Left renal cortex interstitium (tissue), 4 donors: ENCODE measurements around the gene C17orf107. TPM values are rescaled to one million over a fixed set of nuclear protein-coding genes. Genes with fewer than 3 reads are reported as not detected.
A peak's percentile ranks its signal among the peaks of the same experiment; 100 is the strongest.
"Not testable (repeated sequence)": the region's sequence is repeated elsewhere in the genome, so short reads cannot be mapped to it uniquely, and the experiment has no call there.

Experiments
- DNase-seq, 4 donors: peaks; one replicate each; pipeline ENCODE4 v3.0.0-alpha.2; 2013; ENCODE audit warnings: low read depth in 4 of 4, low spot score in 2 of 4, missing footprints in 1 of 4
- polyA plus RNA-seq, 4 donors: library from polyadenylated mRNA; unstranded; fragments of 120-200 nt; gene quantifications; one replicate each; pipeline ENCODE4 v1.2.1, GENCODE V29; 2013; ENCODE audit not compliant: insufficient read length in 4 of 4

Gene C17orf107
- polyA plus RNA-seq, 4 donors, result 1.2 to 2.4 (median 1.7) TPM

DNA sequence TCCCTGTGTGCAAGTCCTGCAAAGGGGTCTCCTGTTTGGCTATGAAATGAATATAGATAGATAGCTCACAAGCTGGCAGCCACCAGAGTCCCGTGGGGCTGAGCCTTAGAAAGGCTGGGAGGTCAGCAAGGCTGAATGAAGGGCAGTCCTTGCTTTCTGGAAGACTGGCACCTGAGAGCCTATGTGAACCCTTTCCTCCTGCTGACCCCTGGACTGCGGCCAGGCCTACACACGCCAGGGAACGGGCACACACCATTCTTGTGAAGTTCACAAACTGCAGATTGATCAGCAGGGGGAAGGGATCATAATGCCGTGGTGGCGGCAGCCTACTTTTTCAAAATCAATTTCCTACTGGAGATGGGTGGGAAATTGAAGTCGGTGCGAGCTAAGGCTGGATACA lies 985 bp upstream of the C17orf107 start:
- DNase-seq, result no peak

DNA sequence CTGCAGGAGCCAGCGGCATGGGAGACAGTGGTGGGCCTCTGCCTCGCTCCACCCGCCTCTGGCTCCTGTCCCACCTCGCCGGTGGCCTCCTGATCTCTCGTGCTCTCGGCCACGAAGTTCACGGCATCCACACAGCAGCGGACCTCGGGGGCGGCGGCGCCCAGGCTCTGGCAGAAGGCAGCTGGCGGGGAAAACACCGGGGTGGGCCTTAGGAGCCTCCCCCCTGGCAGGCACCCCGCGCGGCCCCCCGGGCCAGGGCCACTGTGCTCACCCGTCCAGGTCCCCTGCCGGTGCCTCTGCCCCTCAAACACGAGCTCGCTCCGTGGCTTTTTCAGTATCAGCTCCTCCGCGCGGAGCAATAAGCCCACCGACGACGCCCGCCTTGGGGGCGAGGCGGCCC lies 409 bp upstream of the C17orf107 start:
- no peak for DNase-seq

DNA sequence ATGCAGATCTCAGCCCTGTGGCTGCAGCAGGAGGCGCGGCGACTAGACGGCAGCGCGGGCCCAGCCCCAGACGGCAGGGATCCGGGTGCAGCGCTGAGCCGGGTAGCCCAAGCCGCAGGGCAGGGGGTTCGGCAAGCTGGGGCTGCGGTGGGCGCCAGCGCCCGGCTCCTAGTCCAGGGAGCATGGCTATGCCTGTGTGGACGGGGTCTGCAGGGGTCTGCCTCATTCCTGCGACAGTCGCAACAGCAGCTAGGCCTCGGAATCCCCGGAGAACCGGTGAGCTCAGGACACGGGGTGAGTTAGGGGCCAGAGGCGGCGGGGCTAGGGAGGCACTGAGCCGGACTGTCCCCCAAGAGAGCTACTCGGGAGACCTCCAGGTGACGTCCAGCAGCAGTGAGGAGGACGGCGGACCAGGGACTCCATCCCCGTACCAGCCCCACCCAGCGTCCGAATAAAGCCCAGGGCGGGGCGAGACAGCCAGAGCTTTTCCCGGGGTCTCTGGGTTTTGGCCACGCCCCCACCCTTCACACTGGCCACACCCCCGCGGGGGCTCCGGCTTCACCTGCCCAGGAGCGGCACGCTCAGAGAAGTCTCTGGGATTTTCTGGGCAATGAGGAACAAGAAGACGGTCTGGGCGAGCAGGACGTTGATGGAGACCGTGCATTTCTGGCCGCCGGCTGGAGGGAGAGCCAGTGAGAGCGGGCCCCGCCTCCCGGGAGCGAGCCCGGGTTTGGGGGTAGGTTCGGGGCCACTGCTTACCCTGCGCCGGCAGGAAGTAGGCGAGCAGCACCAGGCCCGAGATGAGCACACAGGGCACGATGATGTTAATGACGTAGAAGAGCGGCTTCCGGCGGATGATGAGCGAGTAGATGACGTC lies 1.1 kb downstream of the C17orf107 start:
- DNase-seq, result no peak

DNA sequence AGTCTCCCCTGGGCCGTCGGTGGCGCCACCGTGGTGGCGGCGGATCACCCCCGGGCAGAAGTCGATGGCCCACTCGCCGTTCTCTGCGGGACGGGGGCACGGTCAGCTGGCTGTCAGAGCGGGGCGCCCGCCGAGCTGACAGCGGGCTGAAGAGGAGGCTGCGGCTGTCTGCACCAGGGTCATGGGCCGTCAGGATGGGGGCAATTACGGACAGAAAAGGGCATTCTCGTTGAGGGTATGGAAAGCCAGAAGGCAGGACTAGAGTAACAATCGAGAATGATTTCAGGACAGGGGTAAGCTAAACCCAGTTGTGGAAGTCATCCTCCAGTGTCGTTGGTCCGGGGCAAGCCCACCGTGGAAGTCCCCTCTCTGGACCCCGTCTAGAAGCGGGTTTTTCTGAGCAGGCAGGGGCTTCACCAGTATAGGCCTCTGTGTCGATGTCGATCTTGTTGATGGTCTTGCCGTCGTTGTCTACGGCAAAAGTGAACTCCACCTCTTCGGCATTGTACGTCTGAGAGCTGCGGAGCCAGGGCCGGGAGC lies 1.8 kb downstream of the C17orf107 start:
- no peak for DNase-seq

DNA sequence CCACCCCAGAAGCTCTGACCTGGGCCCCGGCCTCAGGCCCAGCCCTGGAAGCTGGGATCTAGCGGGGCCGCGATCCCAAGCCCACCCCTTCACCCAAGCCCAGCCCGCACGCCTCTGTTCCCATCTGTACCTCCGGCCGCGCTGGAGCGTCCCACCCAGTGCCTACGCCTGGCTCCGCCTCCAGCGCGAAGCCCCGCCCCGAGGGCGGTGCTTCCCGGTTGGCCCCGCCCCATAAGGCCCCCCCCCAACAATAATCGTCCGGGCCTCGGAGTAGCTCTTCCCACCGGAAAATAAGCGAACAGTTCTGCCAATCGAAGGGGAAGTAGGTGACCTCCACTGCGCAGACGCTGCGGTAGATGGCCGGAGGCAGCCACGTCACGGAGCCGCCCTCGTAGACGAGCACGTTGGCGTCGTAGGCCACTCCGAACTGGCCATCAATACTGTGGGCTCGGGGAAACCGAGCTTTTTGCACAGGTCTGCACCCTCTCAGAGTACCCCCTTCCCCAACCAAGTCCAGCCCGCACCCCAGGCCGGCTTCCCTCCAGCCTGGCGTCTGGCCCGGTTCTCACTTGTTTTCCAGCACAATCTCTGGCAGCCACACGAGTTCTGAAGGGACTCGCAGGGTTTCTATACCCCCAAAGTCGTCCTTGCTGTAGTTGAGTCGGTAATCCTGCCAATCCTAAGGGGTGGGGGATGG lies 2.5 kb downstream of the C17orf107 start:
- no peak for DNase-seq

DNA sequence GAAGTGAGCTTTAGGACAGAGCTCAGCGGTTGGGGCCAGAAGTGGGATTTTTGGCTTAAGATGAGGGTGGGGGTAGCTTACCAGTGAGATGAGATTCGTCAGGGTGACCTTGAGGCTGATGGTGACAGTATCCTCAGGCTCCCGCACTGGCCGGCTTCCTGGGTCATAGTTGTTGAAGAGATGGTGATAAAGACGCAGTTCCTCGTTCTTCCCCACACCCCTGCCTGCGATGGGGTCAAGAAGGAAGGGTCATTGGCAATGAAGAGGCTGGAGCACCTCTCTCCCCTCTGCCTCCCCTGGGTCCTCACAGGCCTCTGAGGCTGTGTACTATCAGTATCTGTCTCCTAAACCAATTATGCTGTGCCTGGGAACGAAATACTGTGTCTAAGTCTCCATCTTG lies 3.2 kb downstream of the C17orf107 start:
- DNase-seq, result no peak

DNA sequence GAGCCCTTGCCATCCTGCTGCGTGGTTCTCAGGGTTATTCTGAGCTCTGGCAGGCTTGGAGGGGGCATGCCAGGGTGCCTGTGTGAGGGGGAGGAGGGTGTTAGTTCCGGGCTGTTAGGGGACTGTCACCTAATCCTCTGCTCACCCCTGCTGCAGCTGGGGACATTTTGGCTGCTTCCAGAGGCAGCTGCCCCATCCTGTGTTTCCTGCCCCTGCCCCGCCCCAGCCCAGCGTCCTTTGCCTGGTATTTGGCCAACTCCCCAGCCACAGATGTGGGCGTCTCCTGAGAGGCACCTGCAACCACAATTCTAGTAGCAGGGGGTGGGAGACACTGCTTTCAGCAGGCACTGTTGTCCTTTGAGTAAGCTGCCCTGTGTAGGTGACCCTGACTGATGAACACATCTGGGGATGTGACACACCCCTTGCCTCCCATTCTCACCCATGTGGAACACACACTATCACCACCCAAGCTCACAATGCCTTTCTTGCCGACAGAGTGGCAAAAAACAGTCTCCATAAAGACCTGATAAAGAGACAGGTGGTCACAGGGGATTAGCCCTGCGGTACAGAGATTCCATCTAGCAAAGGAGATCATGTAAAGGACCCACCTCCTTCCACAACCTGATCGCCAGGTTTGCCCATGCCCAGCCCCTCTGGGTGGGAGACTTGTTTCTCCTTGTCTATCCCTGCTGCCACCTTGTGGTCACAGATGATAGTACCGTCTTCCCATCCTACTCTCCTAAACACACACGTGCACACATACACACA lies 3.9 kb downstream of the C17orf107 start, which contains the start of gene CHRNE:
Gene CHRNE, minus strand, starts transcription at position 48 of the 768 bp plus-strand sequence. Its CDS starts 35 bp downstream, at position 13.
- DNase-seq, result peak in 2 of 4 donors; percentile 71 to 83

DNA sequence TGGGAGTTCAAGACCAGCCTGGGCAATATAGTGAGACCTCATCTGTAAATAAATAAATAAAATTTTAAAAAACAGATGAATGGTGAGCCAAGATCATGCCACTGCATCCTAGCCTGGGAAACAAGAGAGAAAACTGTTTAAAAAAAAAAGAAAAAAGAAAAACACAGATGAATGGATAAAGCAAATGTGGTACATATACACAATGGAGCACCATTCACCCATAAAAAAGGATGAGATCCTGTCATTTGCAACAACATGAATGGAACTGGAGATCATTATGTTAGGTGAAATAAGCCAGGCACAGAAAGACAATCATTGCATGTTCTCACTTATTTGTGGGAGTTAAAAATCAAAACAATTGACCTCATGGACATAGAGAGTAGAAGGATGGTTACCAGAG lies 7.3 kb downstream of the C17orf107 start:
- not testable (repeated sequence) for DNase-seq

DNA sequence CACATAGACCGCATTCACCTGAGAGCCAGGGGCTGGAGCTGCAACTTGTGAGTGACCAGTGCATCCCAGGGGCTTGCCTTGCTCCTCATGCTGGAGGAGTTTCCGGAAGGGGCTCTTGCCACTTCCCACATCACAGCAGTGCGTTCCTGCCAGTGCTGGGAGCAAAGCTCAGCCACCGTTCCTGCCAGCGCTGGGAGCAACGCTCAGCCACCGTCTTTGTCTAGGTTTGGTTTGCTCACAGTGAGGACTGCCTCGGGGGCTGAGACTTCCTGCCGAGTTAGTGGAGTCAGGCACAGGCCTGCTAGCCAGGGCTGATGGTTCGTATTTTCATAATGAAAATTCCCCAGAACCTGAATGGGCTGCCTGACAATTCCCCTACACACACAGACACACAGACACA lies 9.0 kb downstream of the C17orf107 start:
- no peak for DNase-seq

DNA sequence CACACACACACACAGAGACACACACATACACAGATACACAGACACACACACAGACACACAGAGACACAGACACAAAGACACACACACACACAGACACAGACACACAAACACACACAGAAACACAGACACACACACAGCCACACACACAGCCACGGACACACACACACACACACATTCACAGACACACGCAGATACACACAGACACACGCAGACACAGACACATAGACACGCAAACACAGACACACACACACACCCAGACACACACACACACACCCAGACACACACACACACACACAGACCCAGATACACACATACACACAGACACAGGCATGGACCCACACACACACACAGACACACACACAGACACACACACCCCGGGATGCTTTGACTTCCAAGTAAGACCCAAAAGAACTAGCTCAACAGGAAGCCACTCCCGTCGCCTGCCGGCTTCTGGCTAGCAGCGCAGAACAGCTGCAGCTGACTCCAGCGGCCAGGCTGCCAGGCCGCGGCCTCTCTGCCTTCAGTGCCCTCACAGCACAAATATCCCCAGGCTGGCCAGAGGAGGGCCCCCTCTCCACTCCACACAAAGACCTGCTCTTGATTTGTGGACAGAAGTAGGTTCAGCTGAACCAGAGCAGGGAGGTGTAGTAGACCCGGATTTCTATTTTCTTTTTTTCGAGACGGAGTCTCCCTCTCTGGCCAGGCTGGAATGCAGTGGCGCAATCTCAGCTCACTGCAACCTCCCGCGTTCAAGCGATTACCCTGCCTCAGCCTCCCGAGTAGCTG lies 9.6 kb downstream of the C17orf107 start:
- DNase-seq, result peak in 3 of 4 donors; percentile 65 to 78 (median 78)

DNA sequence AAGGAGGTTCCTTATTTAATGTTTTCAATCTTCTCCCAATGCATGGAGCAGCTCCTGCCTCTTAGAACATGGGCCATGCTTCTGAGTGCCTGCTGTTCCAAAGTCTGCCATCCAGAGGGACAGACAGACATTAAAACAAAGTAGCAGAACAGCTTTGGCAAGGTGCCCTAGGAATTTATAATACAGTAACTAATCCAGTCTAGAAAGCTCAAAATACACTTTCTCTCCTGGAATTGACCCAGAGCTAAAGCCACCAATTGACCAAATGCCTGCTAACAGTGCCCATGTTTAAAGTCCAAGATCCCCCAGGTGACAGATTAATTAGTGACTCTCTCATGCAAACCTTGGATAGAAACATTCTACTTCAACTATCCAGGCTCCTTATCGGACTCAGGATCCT lies 14.7 kb downstream of the C17orf107 start:
- no peak for DNase-seq

DNA sequence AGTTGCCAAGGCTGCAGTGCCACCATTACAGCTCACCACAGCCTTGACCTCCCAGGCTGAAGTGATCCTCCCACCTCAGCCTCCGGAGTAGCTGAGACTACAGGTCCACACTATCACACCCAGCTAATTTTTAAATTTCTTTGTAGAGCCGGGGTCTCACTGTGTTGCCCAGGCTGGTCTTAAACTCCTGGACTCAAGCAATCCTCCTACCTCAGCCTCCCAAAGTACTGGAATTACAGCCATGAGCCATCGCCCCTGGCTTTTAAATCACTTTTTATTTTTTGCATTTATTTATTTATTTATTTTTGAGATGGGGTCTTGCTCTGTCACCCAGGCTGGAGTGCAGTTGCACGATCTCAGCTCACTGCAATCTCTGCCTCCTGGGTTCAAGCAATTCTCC lies 15.2 kb downstream of the C17orf107 start:
- not testable (repeated sequence) for DNase-seq

DNA sequence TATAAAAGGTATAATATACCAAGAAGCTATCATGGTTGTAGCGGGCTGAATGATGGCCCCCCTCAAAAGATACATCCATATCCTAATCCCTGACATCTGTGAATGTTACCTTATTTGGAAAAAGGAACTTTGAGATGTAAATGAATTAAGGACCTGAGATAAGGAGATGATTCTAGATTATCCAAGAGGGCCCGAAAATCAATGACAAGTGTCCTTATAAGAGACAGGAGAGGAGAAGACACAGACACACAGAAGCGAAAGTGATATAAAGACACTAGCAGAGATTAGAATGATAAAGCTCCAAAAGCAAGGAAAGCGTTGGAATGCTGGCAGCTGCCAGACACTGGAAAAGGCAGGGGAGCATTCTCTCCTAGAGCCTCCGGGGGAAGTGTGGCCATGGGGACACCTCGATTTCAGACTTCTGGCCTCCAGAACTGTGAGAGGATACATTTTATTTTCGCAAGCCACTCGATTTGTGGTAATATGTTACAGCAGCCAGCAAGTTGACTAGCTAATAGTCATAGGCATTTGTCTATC lies 20.2 kb downstream of the C17orf107 start:
- no peak for DNase-seq

DNA sequence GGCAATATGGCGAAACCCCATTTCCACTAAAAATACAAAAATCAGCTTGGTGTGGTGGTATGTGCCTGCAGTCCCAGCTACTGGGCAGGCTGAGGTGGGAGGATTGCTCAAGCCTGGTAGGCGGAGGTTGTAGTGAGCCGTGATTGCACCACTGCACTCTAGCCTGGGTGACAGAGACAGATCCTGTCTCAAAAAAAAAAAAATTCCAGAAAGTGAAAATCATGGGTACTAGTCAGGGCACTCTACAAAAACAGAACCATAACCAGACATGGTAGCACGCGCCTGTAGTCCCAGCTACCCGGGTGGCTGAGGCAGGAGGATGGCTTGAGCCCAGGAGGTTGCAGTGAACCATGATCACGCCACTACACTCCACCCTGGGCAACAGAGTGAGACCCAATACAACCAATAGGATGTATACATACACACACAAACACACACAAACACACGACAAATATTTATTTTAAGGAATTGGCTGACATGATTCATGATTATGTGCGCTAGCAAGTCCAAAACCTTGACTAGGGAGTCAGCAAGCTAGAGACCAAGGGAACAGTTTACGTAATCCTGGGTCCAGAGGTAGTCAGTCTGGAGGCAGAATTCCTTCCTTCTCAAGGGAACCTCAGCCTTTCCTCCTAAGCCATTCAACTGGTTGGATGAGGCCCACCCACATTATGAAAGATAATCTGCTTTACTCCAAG lies 21.2 kb downstream of the C17orf107 start:
- DNase-seq, result no peak

DNA sequence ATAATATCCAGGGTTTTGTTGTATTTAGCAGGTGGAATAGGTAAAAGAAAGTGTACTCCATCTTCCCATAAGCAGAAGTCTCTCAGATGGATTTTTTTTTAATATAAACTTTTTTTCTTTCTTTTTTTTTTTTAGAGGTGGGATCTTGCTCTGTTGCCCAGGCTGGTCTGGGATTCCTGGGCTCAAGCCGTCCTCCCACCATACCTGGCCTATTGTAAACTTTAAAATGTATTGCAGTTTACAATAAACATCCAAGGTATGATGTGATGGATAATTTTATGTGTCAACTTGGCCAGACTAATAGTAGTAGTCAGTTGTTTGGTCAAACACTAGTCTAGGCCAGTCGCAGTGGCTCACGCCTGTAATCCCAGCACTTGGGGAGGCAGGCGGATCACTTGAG lies 22.0 kb downstream of the C17orf107 start:
- DNase-seq, result no peak

DNA sequence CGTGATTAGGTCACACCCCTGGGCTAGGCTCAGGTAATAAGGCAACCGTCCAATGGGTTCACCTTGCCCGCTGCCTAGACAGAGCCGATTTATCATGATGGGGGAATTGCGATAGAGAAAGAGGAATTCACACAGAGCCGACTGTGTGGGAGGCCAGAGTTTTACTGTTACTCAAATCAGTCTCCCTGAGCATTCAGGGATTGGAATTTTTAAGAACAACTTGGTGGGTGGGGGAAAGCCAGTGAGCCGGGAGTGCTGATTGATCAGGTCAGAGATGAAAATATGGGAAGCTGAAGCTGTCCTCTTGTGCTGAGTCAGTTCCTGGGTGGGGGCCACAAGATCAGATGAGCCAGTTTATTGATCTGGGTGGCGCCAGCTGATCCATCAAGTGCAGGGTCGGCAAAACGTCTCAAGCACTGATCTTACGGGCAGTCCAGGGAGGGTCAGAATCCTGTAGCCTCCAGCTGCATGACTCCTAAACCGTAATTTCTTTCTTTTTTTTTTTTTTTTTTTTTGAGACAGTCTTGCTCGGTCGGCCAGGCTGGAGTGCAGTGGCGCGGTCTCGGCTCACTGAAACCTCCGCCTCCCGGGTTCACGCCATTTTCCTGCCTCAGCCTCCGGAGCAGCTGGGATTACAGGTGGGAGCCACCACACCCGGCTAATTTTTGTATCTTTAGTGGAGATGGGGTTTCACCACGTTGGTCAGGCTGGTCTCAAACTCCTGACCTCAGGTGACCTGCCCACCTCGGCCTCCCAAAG lies 27.4 kb downstream of the C17orf107 start:
- not testable (repeated sequence) for DNase-seq

DNA sequence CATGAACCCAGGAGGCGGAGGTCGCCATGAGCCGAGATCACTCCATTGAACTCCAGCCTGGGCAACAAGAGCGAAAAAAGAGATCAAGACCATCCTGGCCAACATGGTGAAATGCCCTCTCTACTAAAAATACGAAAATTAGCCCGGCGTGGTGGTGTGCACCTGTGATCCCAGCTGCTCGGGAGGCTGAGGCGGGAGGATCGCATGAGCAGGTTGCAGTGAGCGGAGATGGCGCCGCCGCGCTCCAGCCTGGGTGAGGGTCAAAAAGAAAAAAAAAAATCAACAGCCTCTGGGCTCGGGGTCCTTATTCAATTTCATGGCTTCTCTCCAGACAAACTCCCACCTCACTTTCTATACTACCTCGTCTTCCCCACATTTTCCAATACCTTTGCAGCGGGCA lies 29.5 kb downstream of the C17orf107 start:
- DNase-seq, result no peak

DNA sequence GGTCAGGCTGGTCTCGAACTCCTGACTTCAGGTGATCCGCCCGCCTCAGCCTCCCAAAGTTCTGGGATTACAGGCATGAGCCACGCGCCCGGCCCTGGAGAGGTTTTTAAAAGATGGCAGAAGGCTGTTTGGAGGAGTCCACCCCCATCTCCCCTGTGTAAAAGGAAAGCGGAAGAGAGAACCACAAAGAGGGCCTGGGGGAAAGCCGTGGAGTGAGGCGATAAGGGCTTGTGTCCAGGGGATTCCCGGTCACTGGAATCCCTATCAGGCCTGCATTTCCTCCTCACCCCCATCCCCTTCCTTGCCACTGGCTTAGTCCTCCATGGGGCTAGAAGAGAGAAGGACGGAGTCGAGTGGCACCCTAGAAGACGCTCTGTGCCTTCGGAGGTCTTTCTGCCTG lies 32.6 kb downstream of the C17orf107 start, which contains the start of gene GP1BA:
Gene GP1BA, plus strand, starts transcription at position 315 of the 400 bp plus-strand sequence. CDS start 328 bp downstream, outside the sequence.
- DNase-seq, result no peak
